CD4-positive, alpha-beta T cell treated with Interferon gamma for 1 hour (primary cell): Measurements from ENCODE around the gene SDK1.
"Not testable (repeated sequence)": the region's sequence is repeated elsewhere in the genome, so short reads cannot be mapped to it uniquely, and the experiment has no call there.

Experiments
- DNase-seq: peaks from one replicate; pipeline ENCODE4 v3.0.0-alpha.2; 2020

SDK1 gene

GRCh38 chr7:4307316-4308204 is 1006.5 kb downstream of the SDK1 start:
- no peak for DNase-seq

GRCh38 chr7:4308205-4308590 is 1007.1 kb downstream of the SDK1 start:
- no peak for DNase-seq

- not testable (repeated sequence) for DNase-seq
Observed at GRCh38 chr7:4313911-4314310, 1012.9 kb downstream of the SDK1 start.

GRCh38 chr7:4314316-4314715 is 1013.3 kb downstream of the SDK1 start:
- not testable (repeated sequence) for DNase-seq
